ENCODE results near the gene SEMA5A. TPM values are rescaled to one million over a fixed set of nuclear protein-coding genes. Genes with fewer than 3 reads are reported as not detected.

The SEMA5A gene
- total and polyA plus RNA-seq, 2 donors (not counting 1 experiment from before 2014, with no cell fraction given) = not detected

- ATAC-seq (ENCODE audit: low read depth) (no peak), DNase-seq (no peak)
- TF ChIP-seq EZH2 (IDR thresholded peaks at IDR 0.05; ENCODE audit: borderline replicate concordance, insufficient read depth, low read depth, low read length, poor library complexity, severe bottlenecking) = no peak
- TF ChIP-seq CTCF (IDR thresholded peaks at IDR 0.05) = no peak
- peaks cover 0 to 4% (median 0%) of the 10 kb centered on the region in 3 donors for H3K9me3 ChIP-seq (ENCODE audit: control extremely low read depth in 1 of 3, control insufficient read depth in 2 of 3, insufficient read depth in 1 of 3, low read length in 2 of 3)
- no peaks in the 10 kb centered on the region for H3K4me1 ChIP-seq (ENCODE audit: control insufficient read depth in 2 of 2, insufficient read depth in 2 of 2, low read length in 2 of 2)
- H3K4me2 ChIP-seq (replicated peaks; ENCODE audit: low read depth, low read length, poor library complexity, severe bottlenecking) = no peak overlapping the region
- H2AFZ ChIP-seq (ENCODE audit: insufficient read depth, low read depth, low read length, poor library complexity, severe bottlenecking) = no peak overlapping the region
- POLR2A ChIA-PET = no interaction called here
- no peaks in the 10 kb centered on the region for H3K36me3 ChIP-seq (replicated peaks in 1 of 2; ENCODE audit: control extremely low read depth in 1 of 2, control insufficient read depth in 1 of 2, extremely low read depth in 1 of 2, insufficient read depth in 2 of 2, low read length in 1 of 2)
- H3K9ac ChIP-seq (ENCODE audit: low read length) = no peak overlapping the region
- Mint-ChIP-seq H3K27me3 (no peaks in the 10 kb centered on the region), H3K27ac (no peak overlapping the region), H3K4me3 (no peak overlapping the region), H3K9me3 (ENCODE audit: insufficient read depth) (peaks cover 3% of the 10 kb centered on the region), H3K4me1 (no peaks in the 10 kb centered on the region)
- H4K20me1 ChIP-seq (ENCODE audit: control insufficient read depth, insufficient read depth, low read length, poor library complexity, severe bottlenecking) = no peaks in the 10 kb centered on the region
- CTCF ChIA-PET = no interaction called here
- 43% methylated on average over 2 of the region's 4 CpGs for WGBS (ENCODE audit: insufficient coverage)
- H3K27ac ChIP-seq (ENCODE audit: low read length in 2 of 2) = no peak overlapping the region
- no peaks in the 10 kb centered on the region for H3K27me3 ChIP-seq (replicated peaks in 1 of 4; ENCODE audit: control extremely low read depth in 1 of 4, control insufficient read depth in 3 of 4, insufficient read depth in 4 of 4, low read length in 3 of 4)
- intact Hi-C loops (cut with micrococcal nuclease) = no loop called here
- H3K79me2 ChIP-seq (ENCODE audit: control insufficient read depth, insufficient read depth, low read length) = no peaks in the 10 kb centered on the region
- no peak overlapping the region for H3K4me3 ChIP-seq (ENCODE audit: control extremely low read depth in 1 of 5, extremely low read depth in 1 of 5, insufficient read depth in 1 of 5, low read depth in 2 of 5, low read length in 4 of 5)
Measured at GRCh38 chr5:9329125-9329524, 216.8 kb downstream of the SEMA5A start.

- Histone ChIP-seq H3K36me3 (replicated peaks in 1 of 2; ENCODE audit: control extremely low read depth in 1 of 2, control insufficient read depth in 1 of 2, extremely low read depth in 1 of 2, insufficient read depth in 2 of 2, low read length in 1 of 2) (no peaks in the 10 kb centered on the region), H3K9me3 (ENCODE audit: control extremely low read depth in 1 of 3, control insufficient read depth in 2 of 3, insufficient read depth in 1 of 3, low read length in 2 of 3) (peaks cover 0 to under 1% (median 0%) of the 10 kb centered on the region in 3 donors), H2AFZ (ENCODE audit: insufficient read depth, low read depth, low read length, poor library complexity, severe bottlenecking) (no peak overlapping the region), H3K27ac (ENCODE audit: low read length in 2 of 2) (no peak overlapping the region), H3K27me3 (replicated peaks in 1 of 4; ENCODE audit: control extremely low read depth in 1 of 4, control insufficient read depth in 3 of 4, insufficient read depth in 4 of 4, low read length in 3 of 4) (no peaks in the 10 kb centered on the region), H3K79me2 (ENCODE audit: control insufficient read depth, insufficient read depth, low read length) (no peaks in the 10 kb centered on the region), H3K4me2 (replicated peaks; ENCODE audit: low read depth, low read length, poor library complexity, severe bottlenecking) (no peak overlapping the region), H3K4me3 (ENCODE audit: control extremely low read depth in 1 of 5, extremely low read depth in 1 of 5, insufficient read depth in 1 of 5, low read depth in 2 of 5, low read length in 4 of 5) (no peak overlapping the region), H3K4me1 (ENCODE audit: control insufficient read depth in 2 of 2, insufficient read depth in 2 of 2, low read length in 2 of 2) (no peaks in the 10 kb centered on the region), H3K9ac (ENCODE audit: low read length) (no peak overlapping the region), H4K20me1 (ENCODE audit: control insufficient read depth, insufficient read depth, low read length, poor library complexity, severe bottlenecking) (no peaks in the 10 kb centered on the region)
- Mint-ChIP-seq H3K27me3 (no peaks in the 10 kb centered on the region), H3K4me1 (no peaks in the 10 kb centered on the region), H3K27ac (no peak overlapping the region), H3K9me3 (ENCODE audit: insufficient read depth) (peaks cover 3% of the 10 kb centered on the region), H3K4me3 (no peak overlapping the region)
- ChIA-PET CTCF (no interaction called here), POLR2A (no interaction called here)
- TF ChIP-seq EZH2 (IDR thresholded peaks at IDR 0.05; ENCODE audit: borderline replicate concordance, insufficient read depth, low read depth, low read length, poor library complexity, severe bottlenecking) = no peak
- TF ChIP-seq CTCF (IDR thresholded peaks at IDR 0.05) = no peak
- ATAC-seq (ENCODE audit: low read depth) = no peak
- DNase-seq = no peak
- WGBS (ENCODE audit: insufficient coverage) = no CpG with 5 or more reads among the region's 4 CpGs
- intact Hi-C loops (cut with micrococcal nuclease) = no loop called here
Measured at GRCh38 chr5:9325549-9325948, 220.3 kb downstream of the SEMA5A start.

Data from B cell (primary cell).